NCI-H446 treated with DMSO at 0.1 percent for 48 hours (cell line): ENCODE measurements around the gene ATP5F1C.
"Not testable (repeated sequence)": the region's sequence is repeated elsewhere in the genome, so short reads cannot be mapped to it uniquely, and the experiment has no call there.

Experiments used
- DNase-seq: peaks from one replicate; lab custom pipeline; 2025; lab: John Stamatoyannopoulos, UW

The ATP5F1C gene

DNA sequence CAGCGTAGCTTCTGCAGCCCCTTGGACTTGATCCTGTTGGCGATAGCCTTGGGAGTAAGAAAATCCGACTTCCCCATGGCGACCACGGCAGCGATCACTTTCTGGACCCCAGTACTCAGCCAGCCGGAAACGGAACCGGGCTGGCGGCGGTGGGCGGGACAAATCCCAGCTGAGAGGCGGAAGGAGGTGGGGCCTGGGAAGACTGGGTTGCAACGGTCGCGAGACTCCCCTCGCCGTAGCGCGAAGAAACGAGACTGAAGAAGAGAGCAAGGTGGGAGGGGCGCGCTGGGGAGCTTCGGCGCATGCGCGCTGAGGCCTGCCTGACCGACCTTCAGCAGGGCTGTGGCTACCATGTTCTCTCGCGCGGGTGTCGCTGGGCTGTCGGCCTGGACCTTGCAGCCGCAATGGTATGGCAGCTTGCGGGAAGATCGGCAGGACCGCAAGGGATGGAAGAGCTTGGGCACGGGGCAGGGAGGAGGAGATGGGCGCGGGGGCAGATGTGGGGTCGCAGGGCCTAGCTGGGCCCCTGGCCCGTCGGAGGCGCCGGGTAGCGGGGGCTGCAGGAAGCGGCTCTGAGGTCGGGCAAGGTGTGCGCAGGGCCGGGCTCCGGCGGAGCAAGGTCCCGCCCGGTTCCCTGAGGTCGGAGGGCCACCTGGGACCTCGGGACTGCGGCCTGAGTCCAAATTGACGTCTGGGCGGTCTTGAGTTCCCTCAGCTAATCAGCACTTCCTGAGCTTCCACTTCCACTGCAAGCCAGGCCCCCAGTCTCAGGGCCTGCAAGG, at the start of gene ATP5F1C, which contains the start of gene KIN:
Gene ATP5F1C, plus strand, starts transcription at position 321 of the 782 bp plus-strand sequence. Its CDS starts 31 bp downstream, at position 352.
Gene KIN, minus strand, starts transcription at position 137 of the 782 bp plus-strand sequence. Its CDS starts 60 bp downstream, at position 77.
- peak; percentile 87 for DNase-seq

DNA sequence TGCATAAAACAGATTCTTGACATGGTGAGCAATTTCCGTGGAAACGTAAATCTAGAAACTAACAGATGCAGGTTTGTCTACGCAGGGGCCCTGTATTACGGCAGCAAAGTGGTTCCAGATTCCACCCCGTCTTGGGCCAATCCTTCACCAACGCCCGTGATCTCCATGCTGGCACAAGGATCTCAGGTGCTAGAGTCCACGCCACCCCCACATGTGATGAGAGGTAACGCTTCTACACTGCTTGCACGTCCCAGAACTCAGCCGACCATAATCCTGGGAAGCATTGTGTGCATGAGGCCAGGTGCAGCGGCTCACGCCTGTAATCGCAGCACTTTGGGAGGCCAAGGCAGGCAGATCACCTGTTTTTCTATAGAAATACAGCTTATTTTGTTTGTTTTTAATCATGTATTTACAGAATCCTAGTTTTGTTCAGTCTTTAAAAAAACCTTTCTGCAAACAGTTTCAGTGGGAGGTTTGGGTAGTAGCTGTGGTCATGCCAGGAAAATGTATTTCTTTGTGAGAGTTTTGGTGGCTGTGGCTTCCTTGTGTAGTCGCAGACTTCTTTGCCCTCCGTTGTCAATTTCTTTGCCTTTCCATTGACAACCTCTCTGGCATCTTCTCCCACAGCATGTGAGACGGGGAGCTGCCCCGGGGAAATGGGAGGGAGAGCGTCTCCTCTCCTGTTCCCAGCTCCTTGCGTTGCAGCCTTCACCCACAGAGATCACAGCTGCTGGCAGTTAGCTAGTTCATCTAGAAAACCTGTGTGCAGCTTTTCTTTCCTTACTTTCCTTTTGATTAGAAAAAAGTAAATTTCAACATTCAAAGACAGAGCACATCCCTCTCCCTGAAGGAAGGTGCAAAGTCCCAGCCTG, 49.2 kb upstream of the ATP5F1C start:
- DNase-seq = no peak

DNA sequence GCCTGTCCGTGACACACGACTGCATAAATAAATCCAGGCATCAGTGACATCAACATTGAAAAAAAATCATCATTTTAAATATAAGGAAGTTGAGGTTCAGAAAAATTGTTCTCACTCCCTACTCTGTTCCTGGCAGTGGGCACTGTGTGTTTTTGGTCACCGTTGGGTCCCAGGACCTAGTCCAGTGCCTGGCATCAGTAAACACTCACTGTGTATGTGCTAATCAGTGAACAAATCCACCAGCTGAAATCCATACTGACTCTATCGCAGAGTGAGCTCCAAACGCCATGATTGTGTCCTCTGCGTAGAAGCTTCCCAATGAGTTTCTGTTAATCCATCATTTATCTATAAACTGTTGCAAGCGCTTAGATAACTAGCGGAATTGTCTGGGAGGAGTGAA, 43.7 kb upstream of the ATP5F1C start:
- DNase-seq = no peak

DNA sequence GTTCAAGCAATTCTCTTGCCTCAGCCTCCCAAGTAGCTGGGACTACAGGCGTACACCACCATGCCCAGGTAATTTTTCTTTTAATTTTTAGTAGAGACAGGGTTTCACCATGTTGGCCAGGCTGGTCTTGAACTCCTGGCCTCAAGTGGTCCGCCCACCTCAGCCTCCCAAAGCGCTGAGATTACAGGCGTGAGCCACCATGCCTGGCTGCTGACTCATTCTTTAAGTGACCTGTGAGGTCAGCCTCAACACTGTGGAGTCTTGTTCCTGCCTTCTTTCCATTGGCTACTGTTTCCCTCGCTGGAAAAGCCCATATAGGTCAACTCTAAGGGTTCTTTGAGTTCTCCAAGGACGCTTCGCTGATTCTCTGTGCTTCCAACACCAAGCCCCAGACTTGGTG, 39.3 kb upstream of the ATP5F1C start:
- not testable (repeated sequence) for DNase-seq

DNA sequence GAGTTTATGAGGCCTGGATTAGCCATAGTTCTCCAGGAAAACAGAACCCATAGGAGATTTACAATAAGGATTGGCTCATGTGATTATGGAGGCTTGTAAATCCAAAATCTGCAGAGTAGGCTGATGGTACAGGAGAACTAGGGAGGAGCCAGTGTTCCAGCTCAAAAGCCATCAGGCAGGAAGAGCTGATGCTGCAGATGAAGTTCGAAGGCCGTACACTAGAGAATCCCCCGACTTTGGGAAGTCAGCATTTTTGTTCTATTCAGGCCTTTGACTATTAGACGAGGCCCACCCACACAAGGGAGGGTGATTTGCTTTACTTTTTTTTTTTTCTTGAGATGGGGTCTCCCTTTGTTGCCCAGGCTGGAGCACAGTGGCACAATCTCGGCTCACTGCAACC, 37.8 kb upstream of the ATP5F1C start:
- DNase-seq = no peak

DNA sequence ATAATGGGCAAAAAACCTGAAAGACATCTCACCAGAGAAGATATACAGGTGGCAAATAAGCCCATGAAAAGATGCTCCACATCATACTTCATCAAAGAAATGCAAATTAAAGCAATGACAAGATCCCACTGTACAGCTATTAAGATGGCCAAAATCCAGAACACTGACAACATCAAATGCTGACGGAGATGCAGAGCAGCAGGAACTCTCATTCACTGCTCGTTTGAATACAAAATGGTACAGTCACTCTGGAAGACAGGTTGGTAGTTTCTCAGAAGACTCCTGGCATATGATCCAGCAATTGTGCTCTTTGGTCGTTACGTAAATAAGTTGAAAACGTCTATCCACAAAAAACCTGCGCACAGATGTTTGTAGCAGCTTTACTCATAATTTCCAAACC, 35.7 kb upstream of the ATP5F1C start:
- DNase-seq = no peak

GRCh38 chr10:7755103-7755502, 32.9 kb upstream of the ATP5F1C start:
- DNase-seq = no peak

- DNase-seq = no peak
Measured at GRCh38 chr10:7756360-7756992, 31.5 kb upstream of the ATP5F1C start.

DNA sequence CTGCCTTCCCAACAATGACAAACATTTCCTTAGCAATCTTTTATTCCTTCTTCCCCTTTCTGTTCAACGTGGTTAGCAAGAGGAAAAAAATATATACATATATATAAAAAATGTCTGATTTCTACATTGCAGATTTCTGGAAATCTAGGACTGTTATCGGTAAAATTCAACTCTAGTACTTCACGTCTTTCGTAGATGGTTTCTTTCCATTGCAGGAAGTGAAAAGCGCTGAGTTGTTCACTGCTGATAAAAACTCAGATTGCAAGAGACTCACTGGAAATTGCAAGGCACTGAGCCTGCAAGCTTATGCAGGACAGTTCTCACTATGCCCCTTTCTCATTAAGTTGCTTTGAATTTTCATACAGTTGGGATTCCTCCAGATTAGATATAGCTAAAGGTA, 24.0 kb upstream of the ATP5F1C start:
- no peak for DNase-seq

- DNase-seq = no peak
Measured at GRCh38 chr10:7766241-7766640, 21.7 kb upstream of the ATP5F1C start.

DNA sequence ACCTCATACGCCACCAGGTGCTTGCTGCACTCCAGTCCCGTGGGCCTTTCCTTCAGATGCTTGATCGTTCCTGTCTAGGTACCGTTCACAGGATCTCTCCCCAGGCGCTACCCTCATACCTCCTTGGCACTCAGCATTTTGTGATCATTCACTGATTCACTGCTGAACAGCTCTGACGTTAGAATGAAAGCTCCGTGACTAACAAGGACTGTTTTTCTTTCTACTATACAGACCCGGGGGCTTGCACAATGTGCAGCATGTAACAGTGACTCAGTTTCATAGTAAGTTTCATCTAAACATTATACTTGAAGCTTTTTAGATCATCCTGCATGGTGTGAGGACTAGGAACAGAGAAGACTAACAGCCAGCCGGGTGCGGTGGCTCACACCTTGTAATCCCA, 20.8 kb upstream of the ATP5F1C start:
- no peak for DNase-seq

- DNase-seq = no peak
Measured at GRCh38 chr10:7768417-7768816, 19.6 kb upstream of the ATP5F1C start.

DNA sequence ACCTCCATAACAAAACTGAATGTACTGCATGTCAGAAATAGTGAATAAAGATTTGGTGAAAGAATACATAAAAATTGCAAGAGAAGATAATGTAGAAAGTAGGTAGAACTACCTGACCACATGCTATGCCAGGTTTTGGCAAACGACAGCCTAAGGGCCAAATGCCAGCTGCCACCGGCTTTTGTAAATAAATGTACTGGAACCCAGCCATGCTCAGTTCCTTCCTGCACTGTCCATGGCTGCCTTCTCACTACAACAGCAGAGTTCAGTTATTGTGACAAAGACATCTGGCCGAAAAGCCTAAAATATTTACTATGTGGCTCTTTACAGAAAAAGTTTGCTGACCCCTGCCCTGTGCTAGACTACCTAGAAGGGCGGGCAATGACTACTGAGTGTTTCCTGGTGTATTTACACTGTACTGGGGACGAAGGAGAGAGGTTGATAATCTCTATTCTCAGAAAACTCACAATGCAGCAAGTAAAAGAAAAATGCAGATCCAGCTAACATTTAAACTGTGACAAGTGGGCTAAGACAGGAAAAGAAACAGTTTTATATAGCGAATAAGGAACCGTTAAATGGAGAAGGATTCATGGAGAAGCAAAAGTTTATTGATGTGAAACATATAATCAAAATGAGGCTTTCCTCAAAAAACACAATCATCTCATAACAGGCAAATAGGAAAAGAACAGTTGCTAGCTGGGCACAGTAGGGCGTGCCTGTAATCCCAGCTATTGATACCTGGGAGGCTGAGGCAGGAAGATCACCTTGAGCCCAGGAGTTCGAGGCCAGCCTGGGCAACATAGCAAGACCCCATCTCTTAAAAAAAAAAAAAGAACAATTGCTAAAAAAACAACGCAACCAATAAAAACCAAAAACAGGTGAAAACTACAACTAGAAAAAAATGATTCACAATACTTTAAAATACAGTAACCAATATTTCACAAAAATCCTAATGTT, 13.9 kb upstream of the ATP5F1C start:
- no peak for DNase-seq

GRCh38 chr10:7776777-7777176, 11.2 kb upstream of the ATP5F1C start:
- no peak for DNase-seq

GRCh38 chr10:7782194-7782593, 5.8 kb upstream of the ATP5F1C start:
- DNase-seq = not testable (repeated sequence)

GRCh38 chr10:7786430-7786829, 1.5 kb upstream of the ATP5F1C start:
- DNase-seq = no peak

DNA sequence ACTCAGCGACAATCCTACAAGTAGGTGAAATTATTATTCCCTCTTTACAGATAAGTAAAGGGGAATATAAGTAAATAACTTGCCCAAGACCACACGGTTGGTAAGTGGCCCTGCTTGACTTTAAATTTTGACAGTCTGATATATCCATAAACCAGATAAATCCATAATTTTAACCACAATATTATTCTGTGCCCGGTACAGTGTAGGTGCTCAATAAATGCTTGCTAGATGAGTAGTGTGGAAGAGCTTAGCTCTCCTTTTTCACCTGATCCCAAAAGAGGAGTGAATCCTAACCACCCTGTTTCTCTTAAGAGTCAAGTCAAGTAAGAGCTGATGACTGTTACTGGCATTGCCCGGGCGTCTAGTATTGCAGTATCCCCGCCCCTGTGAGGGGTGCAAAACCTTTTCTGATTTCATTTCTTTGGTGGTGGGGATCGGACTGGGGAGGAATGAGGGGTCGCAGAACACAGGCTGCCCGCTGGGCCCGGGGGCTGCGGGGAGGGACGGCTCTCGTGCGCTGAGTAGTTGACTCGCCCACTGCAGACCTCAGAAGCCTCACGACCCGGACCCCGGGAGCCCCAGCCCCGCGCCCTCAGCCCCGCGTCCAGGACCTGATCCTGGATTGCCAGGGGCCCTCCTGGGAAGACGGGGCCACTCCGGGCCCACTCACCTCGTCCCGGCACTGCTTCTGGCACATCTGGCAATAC, 674 bp upstream of the ATP5F1C start:
- no peak for DNase-seq

- no peak for DNase-seq
Measured at GRCh38 chr10:7788639-7789286, 786 bp downstream of the ATP5F1C start.

DNA sequence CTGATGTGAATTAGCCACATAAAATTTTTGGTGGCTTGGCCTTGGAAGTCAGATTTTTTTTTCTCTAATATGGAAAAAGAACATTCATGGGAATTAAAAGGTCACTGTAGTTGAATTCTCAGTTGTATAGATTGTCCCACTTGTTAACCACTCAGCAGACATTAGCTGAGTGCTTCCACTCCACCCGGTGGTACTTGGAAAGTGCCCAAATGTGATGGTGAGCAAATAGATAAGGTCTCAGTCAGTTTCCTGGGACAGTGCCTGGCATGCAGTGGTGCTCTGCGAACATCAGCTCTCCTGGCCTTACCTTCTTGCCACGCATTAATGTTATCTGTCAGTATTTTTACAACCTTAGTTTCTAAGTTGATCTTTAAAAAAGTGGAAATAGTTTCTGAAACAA, 1.4 kb downstream of the ATP5F1C start:
- no peak for DNase-seq

DNA sequence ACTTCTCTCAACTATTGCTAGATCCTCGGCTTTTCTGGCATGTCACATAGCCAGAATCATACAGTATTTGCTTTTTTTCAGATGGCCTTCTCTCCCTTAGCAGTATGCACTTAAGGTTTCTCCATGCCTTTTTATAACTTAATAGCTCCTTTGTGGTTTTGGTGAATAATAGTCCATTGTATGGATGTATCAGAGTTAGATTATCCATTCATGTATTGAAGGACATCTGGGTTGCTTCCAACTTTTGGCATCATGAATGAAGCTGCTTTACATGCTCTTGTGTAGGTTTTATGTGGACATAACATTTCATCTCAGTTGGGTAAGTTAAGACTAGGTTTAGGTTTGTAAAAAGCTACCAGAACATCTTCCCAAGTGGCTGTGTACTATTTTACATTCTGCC, 4.6 kb downstream of the ATP5F1C start:
- DNase-seq = no peak
